IMR-90 (cell line): ENCODE results near the gene CRYGN.

Source experiments
- CEBPB ChIP-seq: IDR thresholded peaks from 2 replicates; pipeline ENCODE4 v1.6.1; 2012; ENCODE audit warnings: low read depth, low read length, improper control_type of control experiment
- CHD1 ChIP-seq: IDR thresholded peaks from 2 replicates; pipeline ENCODE4 v1.6.1; 2012; ENCODE audit warnings: low read depth, low read length, improper control_type of control experiment
- FOS ChIP-seq: fragments of 150-350 bp; IDR thresholded peaks from 2 replicates; pipeline ENCODE4 v1.6.1; 2016; ENCODE audit warnings: low read depth, low read length
- NFE2L2 ChIP-seq: fragments of 150-350 bp; IDR thresholded peaks from 2 replicates; pipeline ENCODE4 v1.6.1; 2016; ENCODE audit warnings: low read depth, mild to moderate bottlenecking, low read length
- POLR2A ChIP-seq: IDR thresholded peaks from 2 replicates; pipeline ENCODE4 v1.6.1; 2012; ENCODE audit warnings: mild to moderate bottlenecking, low read depth, low read length
- RAD21 ChIP-seq: IDR thresholded peaks from 2 replicates; pipeline ENCODE4 v1.6.1; 2012; ENCODE audit warnings: low read length, improper control_type of control experiment
- RFX5 ChIP-seq: IDR thresholded peaks from 2 replicates; pipeline ENCODE4 v1.8.0; 2012; ENCODE audit warnings: low read depth, mild to moderate bottlenecking, low read length, moderate library complexity
- TF ChIP-seq, protein P1 (sequence below): conservative IDR thresholded peaks from 2 replicates; pipeline ENCODE4 v1.5.1; 2012; ENCODE audit warnings: mild to moderate bottlenecking, low read depth, low read length, improper control_type of control experiment

DNA sequence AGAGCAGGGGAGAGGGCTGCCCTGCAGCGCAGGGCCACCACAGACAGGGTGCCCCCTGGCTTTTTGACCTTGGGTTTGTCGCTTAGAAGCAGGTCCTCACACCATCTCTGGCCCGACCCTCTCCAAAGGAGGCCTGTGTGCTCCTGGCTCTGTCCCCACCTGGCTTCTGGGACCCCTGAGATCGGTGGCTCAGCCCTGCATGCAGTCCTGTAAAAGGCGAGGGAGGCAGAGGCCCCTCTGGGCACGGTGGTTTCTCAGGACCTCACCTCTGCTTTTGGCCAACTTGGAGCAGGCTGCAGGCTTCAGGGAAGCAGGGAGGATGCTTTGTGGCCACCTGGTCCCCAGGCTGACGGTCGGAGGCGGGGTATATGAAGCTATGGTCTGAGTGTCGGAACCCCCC is 51.5 kb downstream of the CRYGN start:
- no peak for TF ChIP-seq POLR2A
- TF ChIP-seq, protein P1, sequence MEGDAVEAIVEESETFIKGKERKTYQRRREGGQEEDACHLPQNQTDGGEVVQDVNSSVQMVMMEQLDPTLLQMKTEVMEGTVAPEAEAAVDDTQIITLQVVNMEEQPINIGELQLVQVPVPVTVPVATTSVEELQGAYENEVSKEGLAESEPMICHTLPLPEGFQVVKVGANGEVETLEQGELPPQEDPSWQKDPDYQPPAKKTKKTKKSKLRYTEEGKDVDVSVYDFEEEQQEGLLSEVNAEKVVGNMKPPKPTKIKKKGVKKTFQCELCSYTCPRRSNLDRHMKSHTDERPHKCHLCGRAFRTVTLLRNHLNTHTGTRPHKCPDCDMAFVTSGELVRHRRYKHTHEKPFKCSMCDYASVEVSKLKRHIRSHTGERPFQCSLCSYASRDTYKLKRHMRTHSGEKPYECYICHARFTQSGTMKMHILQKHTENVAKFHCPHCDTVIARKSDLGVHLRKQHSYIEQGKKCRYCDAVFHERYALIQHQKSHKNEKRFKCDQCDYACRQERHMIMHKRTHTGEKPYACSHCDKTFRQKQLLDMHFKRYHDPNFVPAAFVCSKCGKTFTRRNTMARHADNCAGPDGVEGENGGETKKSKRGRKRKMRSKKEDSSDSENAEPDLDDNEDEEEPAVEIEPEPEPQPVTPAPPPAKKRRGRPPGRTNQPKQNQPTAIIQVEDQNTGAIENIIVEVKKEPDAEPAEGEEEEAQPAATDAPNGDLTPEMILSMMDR, result no peak
- no peak for TF ChIP-seq CHD1
- no peak for TF ChIP-seq RAD21
- TF ChIP-seq FOS, result no peak
- no peak for TF ChIP-seq CEBPB
- TF ChIP-seq RFX5, result no peak
- no peak for TF ChIP-seq NFE2L2
